Urinary bladder (tissue), 4 donors: ENCODE results near the gene USP35. TPM values are rescaled to one million over a fixed set of nuclear protein-coding genes. Genes with fewer than 3 reads are reported as not detected.
"Not testable (repeated sequence)": the region's sequence is repeated elsewhere in the genome, so short reads cannot be mapped to it uniquely, and the experiment has no call there.

ENCODE experiments used
- DNase-seq: peaks from one replicate; pipeline ENCODE4 v3.0.0-alpha.2; 2015; ENCODE audit errors: extremely low spot score
- H3K27ac ChIP-seq: one replicate; pipeline ENCODE4 v1.5.1; 2013; ENCODE audit warnings: low read depth, mild to moderate bottlenecking, moderate library complexity
- H3K36me3 ChIP-seq: one replicate; pipeline ENCODE4 v1.6.1; 2013; ENCODE audit warnings: mild to moderate bottlenecking, moderate library complexity; ENCODE audit not compliant: insufficient read depth
- H3K4me1 ChIP-seq: one replicate; pipeline ENCODE4 v1.6.1; 2013; ENCODE audit warnings: mild to moderate bottlenecking, moderate library complexity; ENCODE audit not compliant: insufficient read depth
- H3K4me3 ChIP-seq: one replicate; pipeline ENCODE4 v1.5.1; 2013; ENCODE audit warnings: low read depth, low read length
- WGBS: extraction: QIAGEN DNeasy Blood & Tissue Kit; methylation state at CpG from one replicate; pipeline ENCODE4 v1.1.7; 2013; 5-methylcytosine and 5-hydroxymethylcytosine counted together
- polyA plus RNA-seq: library from polyadenylated mRNA; stranded (reverse); fragments of 200-250 nt; gene quantifications from one replicate; pipeline ENCODE4 v1.2.3, GENCODE V29; 2013
- total RNA-seq: library from RNA; depleted of rRNA; stranded (reverse); fragments of >200 nt; gene quantifications from one replicate; pipeline ENCODE4 v1.2.3, GENCODE V29; 2014
- donor health status: healthy with polysubstance abuse.
- donor health status: healthy.

The USP35 gene
- total and polyA plus RNA-seq, 2 donors = 7.3 to 7.8 TPM

DNA sequence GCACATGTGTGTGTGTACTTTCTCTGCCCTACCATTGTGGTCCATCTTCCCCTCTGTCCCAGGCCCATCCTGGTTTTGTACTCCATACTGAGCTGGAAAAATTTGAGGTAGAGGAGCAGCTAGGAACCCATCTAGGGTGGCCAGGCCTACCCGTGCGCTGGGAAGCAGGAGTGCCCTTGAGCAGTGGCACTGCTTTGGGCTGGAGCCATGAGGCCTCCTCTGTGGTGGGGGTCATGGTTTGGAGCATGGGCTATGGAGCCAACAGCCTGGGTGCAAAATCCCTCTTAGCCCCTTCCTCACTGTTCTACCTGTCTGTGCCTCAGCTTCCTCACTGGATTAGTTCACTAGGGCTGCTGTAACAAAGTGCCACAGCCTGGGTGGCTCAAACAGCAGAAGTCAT is 27.4 kb upstream of the USP35 start:
- Histone ChIP-seq H3K4me1 (no peaks in the 10 kb centered on the region), H3K4me3 (no peak overlapping the region), H3K27ac (no peak overlapping the region), H3K36me3 (no peaks in the 10 kb centered on the region)
- WGBS = 71% methylated on average over 2 of the region's 2 CpGs
- DNase-seq = no peak

DNA sequence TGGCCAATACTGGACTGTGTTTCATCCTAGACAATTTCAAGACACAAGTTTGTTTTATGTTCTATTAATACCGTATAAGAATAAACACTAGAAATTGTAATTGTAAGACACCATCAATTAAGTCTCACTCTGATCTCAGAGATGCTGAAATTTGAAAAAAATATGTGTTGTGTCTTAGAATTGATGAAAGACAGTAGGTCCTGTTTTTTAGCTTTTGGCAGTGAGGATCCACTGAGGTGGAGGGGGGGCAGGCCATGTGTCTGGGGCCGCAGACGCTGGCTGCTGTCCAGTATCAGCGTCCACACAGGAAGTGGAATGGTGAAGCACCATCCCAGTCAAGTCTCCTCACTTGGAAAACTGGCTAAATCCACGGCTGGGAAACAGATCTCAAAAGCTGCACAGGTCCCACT is 26.8 kb upstream of the USP35 start:
- no peak overlapping the region for H3K4me3 ChIP-seq
- 20% methylated on average over 5 of the region's 5 CpGs for WGBS
- H3K36me3 ChIP-seq = no peaks in the 10 kb centered on the region
- no peaks in the 10 kb centered on the region for H3K4me1 ChIP-seq
- no peak overlapping the region for H3K27ac ChIP-seq
- DNase-seq = no peak

DNA sequence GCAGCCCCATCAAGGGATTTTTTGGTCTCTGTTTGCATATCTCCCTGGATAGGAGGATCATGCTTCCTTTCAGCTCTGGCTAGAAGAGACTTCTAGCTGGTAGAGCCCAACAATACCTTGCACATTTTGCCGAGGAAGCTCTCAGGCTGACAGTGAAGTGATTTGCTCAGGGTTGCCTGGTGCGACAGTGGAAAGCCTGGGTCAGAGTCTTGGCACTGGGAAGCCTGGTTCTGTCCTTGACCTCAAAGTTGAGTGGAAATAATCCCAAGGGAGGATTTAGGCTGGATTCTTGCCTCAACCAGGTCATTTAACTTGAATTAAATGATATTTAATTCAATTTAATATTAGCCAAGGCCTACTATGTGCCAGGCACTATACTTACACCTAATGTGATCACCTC is 24.9 kb upstream of the USP35 start:
- no peak for DNase-seq
- Histone ChIP-seq H3K27ac (no peak overlapping the region), H3K4me3 (no peak overlapping the region), H3K4me1 (no peaks in the 10 kb centered on the region), H3K36me3 (no peaks in the 10 kb centered on the region)
- 70% methylated on average over 2 of the region's 2 CpGs for WGBS

DNA sequence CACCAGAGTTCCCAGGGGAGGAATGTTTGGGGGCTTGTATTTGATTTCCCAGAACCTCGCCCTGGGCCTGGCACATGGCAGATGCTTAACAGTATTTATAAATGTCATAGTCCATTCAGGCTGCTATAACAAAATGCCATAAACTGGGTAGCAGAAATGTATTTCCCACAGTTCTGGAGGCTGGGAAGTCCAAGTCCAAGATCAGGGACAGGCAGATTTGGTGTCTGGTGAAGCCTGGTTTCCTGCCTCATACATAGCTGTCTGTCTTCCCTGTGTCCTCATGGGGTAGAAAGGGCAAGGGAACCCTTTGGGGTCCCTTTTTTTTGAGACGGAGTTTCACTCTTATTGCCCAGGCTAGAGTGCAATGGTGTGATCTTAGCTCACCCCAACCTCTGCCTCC is 24.2 kb upstream of the USP35 start:
- 97% methylated on average over 2 of the region's 2 CpGs for WGBS
- H3K4me1 ChIP-seq = no peaks in the 10 kb centered on the region

GRCh38 chr11:78166855-78167469 is 21.8 kb upstream of the USP35 start:
- no peak for DNase-seq
- Histone ChIP-seq H3K4me3 (no peak overlapping the region), H3K36me3 (no peaks in the 10 kb centered on the region), H3K27ac (no peak overlapping the region), H3K4me1 (no peaks in the 10 kb centered on the region)
- 68% methylated on average over 6 of the region's 6 CpGs for WGBS

More for the DNA sequence above, 24.2 kb upstream of the USP35 start:
- H3K4me3 ChIP-seq = no peak overlapping the region
- H3K27ac ChIP-seq = no peak overlapping the region
- H3K36me3 ChIP-seq = no peaks in the 10 kb centered on the region
- DNase-seq = no peak

DNA sequence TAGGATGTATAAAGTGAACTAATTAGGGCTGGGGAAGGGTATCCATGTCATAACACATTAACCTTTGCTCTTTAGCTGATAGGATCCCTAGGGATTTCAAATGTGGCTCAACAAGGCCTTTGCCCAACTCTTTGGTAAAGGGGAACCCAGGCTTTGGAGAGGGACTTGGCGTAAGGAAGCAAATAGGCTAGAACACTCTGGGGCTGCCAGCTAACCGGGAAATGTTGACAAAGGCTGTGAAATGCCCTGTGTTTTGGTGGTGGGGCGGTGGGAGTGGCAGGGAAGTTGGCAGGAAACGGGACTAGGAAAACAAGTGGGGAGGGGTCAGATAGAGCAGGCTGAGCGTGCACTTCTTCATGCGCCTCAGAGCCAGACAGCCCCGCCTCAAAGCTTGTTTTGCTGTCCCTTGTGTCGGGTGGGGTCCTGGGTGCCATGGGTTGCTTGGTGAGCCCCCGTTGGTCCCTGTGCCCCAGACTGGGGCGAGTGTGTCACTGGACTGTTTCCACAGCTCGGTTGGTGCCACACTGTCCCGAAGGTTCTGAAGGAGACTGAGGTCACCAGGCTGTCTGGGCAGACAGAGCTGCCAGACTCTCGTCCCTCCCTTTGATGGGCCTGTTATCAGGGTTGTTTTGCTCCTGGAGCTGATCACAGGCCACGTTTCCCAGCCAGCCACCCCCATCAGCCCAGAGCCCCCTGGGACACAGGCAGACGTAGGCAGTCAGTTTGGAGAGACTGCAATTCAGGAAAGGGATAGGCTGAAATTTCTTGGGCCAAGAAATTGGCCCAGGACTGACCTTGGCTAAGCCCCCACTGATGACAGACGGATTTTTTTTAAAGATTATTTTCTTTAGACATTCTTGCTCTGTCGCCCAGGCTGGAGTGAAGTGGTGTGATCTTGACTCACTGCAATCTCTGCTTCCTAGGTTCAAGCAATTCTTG is 19.9 kb upstream of the USP35 start:
- no peak for DNase-seq

DNA sequence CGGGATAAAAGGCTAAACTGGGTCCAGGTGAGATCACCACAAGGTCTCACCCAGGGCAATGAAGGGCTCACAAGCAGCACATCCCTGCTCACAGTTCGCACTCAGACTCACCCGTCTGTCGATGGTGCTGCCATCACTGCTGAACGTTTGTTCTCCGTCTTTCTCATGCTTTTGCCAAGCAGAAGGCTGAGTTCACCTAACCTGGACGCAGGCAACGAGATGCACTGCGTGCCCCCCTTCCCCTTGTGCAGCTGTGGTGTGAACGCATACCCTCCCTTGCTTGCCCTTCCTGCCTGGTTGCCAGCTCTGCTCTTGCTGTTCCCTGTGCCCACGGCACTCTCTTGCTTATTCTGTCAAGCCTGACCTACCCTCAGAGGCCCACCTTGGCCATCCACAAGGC is 18.3 kb upstream of the USP35 start:
- Histone ChIP-seq H3K4me3 (no peak overlapping the region), H3K4me1 (no peaks in the 10 kb centered on the region), H3K36me3 (no peaks in the 10 kb centered on the region), H3K27ac (no peak overlapping the region)
- no peak for DNase-seq
- 93% methylated on average over 11 of the region's 11 CpGs for WGBS

More for the DNA sequence above, 19.9 kb upstream of the USP35 start:
- Histone ChIP-seq H3K4me3 (no peak overlapping the region), H3K27ac (no peak overlapping the region), H3K4me1 (no peaks in the 10 kb centered on the region), H3K36me3 (no peaks in the 10 kb centered on the region)
- WGBS = 38% methylated on average over 17 of the region's 17 CpGs

DNA sequence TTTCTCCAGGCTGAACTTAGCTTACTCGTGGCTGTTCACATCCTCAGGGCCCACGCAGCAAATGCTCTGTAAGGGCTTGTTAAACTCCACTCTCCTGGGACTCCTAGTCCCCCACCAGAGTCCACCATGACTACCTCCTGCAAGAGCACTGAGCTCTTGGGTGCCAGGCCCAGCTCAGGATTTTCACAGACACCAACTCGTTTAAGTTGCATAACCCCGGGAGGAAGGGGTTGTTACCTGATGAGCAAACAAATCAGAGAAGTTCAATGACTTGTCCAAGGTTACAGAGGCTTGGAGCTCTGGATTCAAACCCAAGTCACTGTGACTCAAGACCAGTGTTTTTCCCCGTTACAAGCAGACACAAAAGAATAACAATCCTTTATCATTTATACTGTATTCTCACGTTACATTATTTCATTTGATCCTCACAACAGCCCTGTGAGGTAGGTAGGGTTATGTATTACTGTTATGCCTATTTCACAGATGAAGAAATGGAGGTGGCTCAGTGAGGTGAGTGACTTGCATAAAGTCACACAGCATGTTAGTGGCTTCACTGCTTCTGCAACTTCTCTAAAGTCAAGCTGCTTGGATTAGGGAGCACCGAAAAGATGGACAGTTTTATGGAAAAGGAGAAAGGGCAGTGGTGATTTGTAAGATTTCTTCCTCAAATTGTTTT is 17.7 kb upstream of the USP35 start:
- Histone ChIP-seq H3K4me1 (no peaks in the 10 kb centered on the region), H3K36me3 (no peaks in the 10 kb centered on the region), H3K4me3 (no peak overlapping the region), H3K27ac (no peak overlapping the region)
- WGBS = 84% methylated on average over 7 of the region's 7 CpGs
- DNase-seq = no peak

- no peak for DNase-seq
- Histone ChIP-seq H3K27ac (no peak overlapping the region), H3K4me3 (no peak overlapping the region), H3K4me1 (no peaks in the 10 kb centered on the region), H3K36me3 (no peaks in the 10 kb centered on the region)
- WGBS = 95% methylated on average over 6 of the region's 6 CpGs
These were observed 16.8 kb upstream of the USP35 start for GRCh38 chr11:78171951-78172350.

DNA sequence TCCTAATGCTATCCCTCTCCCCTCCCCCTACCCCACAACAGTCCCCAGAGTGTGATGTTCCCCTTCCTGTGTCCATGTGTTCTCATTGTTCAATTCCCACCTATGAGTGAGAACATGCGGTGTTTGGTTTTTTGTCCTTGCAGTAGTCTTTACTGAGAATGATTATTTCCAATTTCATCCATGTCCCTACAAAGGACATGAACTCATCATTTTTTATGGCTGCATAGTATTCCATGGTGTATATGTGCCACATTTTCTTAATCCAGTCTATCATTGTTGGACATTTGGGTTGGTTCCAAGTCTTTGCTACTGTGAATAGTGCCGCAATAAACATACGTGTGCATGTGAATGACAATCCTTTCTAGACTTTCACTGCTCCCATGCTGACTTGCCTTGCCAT is 12.9 kb upstream of the USP35 start:
- 94% methylated on average over 3 of the region's 3 CpGs for WGBS
- DNase-seq, H3K36me3 ChIP-seq, H3K4me1 ChIP-seq, H3K4me3 ChIP-seq, H3K27ac ChIP-seq: not testable (repeated sequence)

DNA sequence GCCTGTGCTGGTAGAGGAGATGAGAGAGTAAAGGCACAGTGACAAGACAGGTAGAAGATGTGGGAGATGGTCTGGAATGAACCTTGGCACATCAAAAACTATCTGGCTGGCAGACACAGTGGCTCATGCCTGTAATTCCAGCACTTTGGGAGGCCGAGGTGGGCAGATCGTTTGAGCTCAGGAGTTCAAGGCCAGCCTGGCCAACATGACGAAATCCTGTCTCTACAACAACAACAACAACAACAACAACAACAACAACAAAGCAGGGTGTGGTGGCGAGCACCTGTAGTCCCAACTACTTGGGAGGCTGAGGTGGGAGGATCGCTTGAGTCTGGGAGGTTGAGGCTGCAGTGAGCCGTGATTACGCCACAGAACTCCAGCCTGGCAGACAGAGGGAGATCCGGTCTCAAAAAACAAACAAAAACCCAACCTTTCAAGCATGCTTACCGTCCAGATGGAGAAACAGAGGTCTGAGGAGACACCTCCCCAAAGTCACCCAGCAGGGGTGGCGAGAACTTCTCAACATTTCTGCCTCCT is 12.0 kb upstream of the USP35 start:
- H3K4me3 ChIP-seq = no peak overlapping the region
- DNase-seq = no peak
- WGBS = 97% methylated on average over 10 of the region's 10 CpGs
- no peaks in the 10 kb centered on the region for H3K36me3 ChIP-seq
- H3K4me1 ChIP-seq = no peaks in the 10 kb centered on the region
- no peak overlapping the region for H3K27ac ChIP-seq

GRCh38 chr11:78177216-78177615 is 11.5 kb upstream of the USP35 start:
- H3K4me3 ChIP-seq = no peak overlapping the region
- H3K36me3 ChIP-seq = no peaks in the 10 kb centered on the region
- DNase-seq = no peak
- no peak overlapping the region for H3K27ac ChIP-seq
- no peaks in the 10 kb centered on the region for H3K4me1 ChIP-seq
- 90% methylated on average over 7 of the region's 7 CpGs for WGBS

DNA sequence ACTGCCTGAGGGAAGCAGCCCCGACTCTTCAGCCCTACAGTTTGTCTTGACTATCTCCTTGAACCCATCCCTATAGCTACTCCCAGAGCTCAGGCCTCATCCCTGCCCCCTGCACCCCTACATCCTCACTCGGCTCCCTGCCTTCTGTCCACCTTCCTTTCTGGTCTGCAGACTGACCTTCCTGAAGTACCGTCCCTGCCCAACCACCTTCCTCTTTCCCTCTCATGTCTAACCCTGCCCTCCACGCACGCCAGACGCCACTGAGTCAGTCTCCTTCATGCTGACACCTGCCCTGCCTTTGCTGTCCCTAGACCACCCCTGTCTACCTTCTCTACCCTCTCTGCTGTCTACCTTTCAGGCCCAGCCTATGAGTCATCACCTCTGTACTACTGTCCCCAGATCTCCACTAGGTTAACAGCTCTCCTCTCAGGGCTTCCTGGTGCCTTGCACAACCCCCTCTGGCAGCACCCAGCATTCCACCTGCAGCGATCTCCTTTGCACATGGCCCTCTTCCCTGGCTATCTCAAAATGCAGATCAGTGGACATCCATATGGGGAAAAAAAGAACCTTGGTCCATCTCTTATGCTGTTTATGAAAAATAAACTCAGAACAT is 9.2 kb upstream of the USP35 start:
- Histone ChIP-seq H3K4me1 (no peaks in the 10 kb centered on the region), H3K36me3 (no peaks in the 10 kb centered on the region), H3K27ac (no peak overlapping the region), H3K4me3 (no peak overlapping the region)
- 94% methylated on average over 7 of the region's 7 CpGs for WGBS
- no peak for DNase-seq
